Smooth muscle cell (in vitro differentiated cells): ENCODE measurements around the gene ZNF784. TPM values are rescaled to one million over a fixed set of nuclear protein-coding genes. Genes with fewer than 3 reads are reported as not detected.

Experiments used
- DNase-seq: peaks from one replicate; lab custom pipeline; 2025; ENCODE audit not compliant: unreplicated experiment; lab: John Stamatoyannopoulos, UW
- H2AFZ ChIP-seq: fragments of 200-600 bp; sonication (generic); 2 replicates; pipeline ENCODE4 v1.6.0; 2016; ENCODE audit warnings: antibody characterized with exemption, low read depth, mild to moderate bottlenecking
- H3F3A ChIP-seq: fragments of 200-600 bp; sonication (generic); 2 replicates; pipeline ENCODE4 v1.6.0; 2017; ENCODE audit warnings: antibody characterized with exemption, low read depth
- H3K27ac ChIP-seq: fragments of 200-600 bp; sonication (generic); 2 replicates; pipeline ENCODE4 v1.5.1; 2016; ENCODE audit warnings: low read depth, mild to moderate bottlenecking
- H3K27me3 ChIP-seq: fragments of 200-600 bp; sonication (generic); 2 replicates; pipeline ENCODE4 v1.6.1; 2016; ENCODE audit warnings: low read depth, mild to moderate bottlenecking
- H3K36me3 ChIP-seq: fragments of 200-600 bp; sonication (generic); 2 replicates; pipeline ENCODE4 v1.5.1; 2016; ENCODE audit warnings: low read depth
- H3K4me1 ChIP-seq: fragments of 200-600 bp; sonication (generic); 2 replicates; pipeline ENCODE4 v1.5.1; 2016; ENCODE audit warnings: low read depth
- H3K4me2 ChIP-seq: fragments of 200-600 bp; sonication (generic); 2 replicates; pipeline ENCODE4 v1.6.0; 2016; ENCODE audit warnings: mild to moderate bottlenecking
- H3K4me3 ChIP-seq: fragments of 200-600 bp; sonication (generic); 2 replicates; pipeline ENCODE4 v1.5.1; 2016; ENCODE audit warnings: mild to moderate bottlenecking
- H3K79me2 ChIP-seq: fragments of 200-600 bp; sonication (generic); 2 replicates; pipeline ENCODE4 v1.6.0; 2016; ENCODE audit warnings: low read depth, mild to moderate bottlenecking
- H3K9ac ChIP-seq: fragments of 200-600 bp; sonication (generic); 2 replicates; pipeline ENCODE4 v1.6.0; 2016; ENCODE audit warnings: low read depth
- H3K9me3 ChIP-seq: fragments of 200-600 bp; sonication (generic); replicated peaks from 2 replicates; pipeline ENCODE4 v1.5.1; 2016; ENCODE audit warnings: low read depth
- H4K20me1 ChIP-seq: fragments of 200-600 bp; sonication (generic); 2 replicates; pipeline ENCODE4 v1.6.0; 2016; ENCODE audit warnings: low read depth
- CTCF ChIP-seq: fragments of 200-600 bp; sonication (generic); IDR thresholded peaks from 2 replicates; pipeline ENCODE4 v1.5.1; 2017; ENCODE audit warnings: borderline replicate concordance, mild to moderate bottlenecking, antibody characterized with exemption; ENCODE audit not compliant: insufficient read depth, poor library complexity, severe bottlenecking
- WGBS: methylation state at CpG from one replicate; pipeline ENCODE4 v1.1.7; 2016; ENCODE audit warnings: low lambda C conversion rate; 5-methylcytosine and 5-hydroxymethylcytosine counted together
- polyA plus RNA-seq: library from polyadenylated mRNA; unstranded; fragments of >200 nt; fragmentation: Nextera tagmentation; extraction: Ambion mirVana; gene quantifications from 2 replicates; pipeline ENCODE4 v1.2.1, GENCODE V29; 2016
- total RNA-seq: library from RNA; depleted of rRNA; stranded (reverse); fragments of >200 nt; gene quantifications from 2 replicates; pipeline ENCODE4 v1.2.3, GENCODE V29; 2014

Gene ZNF784
- total and polyA plus RNA-seq, 2 experiments from 2014 or later = 3.1 to 7.3 TPM

DNA sequence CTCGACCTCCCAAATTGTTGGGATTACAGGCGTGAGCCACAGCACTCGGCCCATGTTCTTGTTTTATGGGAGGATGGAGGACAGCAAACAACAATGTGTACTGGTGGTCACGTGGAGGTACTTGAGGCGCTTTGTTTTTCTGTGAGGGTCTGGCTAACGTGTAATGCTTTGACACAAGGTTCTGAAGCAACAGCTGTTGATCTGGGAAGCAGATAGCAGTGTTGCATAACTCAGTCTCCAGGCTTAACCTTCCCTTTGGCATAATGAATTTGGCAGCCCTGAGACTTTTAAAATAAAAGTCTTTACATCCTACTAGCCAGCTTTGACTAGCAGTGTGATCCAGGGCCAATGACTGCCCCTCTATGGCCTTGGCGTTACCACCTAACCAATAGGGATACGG is 9.5 kb upstream of the ZNF784 start:
- H3K4me3 ChIP-seq = no peak overlapping the region
- peaks cover 36% of the 10 kb centered on the region for H3K79me2 ChIP-seq
- H3K36me3 ChIP-seq = no peaks in the 10 kb centered on the region
- H2AFZ ChIP-seq = peak overlapping the region; percentile 41
- H3F3A ChIP-seq = peaks cover 15% of the 10 kb centered on the region
- H4K20me1 ChIP-seq = no peaks in the 10 kb centered on the region
- TF ChIP-seq CTCF = no peak
- DNase-seq = no peak
- H3K4me2 ChIP-seq = no peak overlapping the region
- H3K27me3 ChIP-seq = no peaks in the 10 kb centered on the region
- no peak overlapping the region for H3K27ac ChIP-seq
- peaks cover 8% of the 10 kb centered on the region for H3K4me1 ChIP-seq
- H3K9me3 ChIP-seq = no peaks in the 10 kb centered on the region
- no peak overlapping the region for H3K9ac ChIP-seq
- 86% methylated on average over 8 of the region's 8 CpGs for WGBS

DNA sequence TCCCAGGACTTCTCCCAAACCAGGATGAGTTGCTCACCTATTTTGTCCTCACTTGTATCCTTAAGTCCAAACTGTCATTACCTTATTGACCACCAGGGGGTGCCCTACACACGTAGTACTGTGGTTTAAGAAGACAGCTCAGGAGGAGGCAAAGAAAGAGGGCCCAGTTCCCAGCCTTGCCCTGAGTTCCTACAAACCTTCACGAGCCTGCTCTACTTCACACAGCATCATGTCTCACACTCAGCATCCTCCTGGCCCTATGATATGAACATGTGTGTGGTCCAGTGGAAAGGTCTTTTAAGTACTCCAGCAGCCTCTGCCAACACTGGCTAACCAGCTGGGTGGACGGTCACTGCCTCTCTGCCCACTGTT is 8.1 kb upstream of the ZNF784 start:
- no peak overlapping the region for H3K9ac ChIP-seq
- H3K36me3 ChIP-seq = no peaks in the 10 kb centered on the region
- H3K9me3 ChIP-seq = no peaks in the 10 kb centered on the region
- peaks cover 24% of the 10 kb centered on the region for H3K79me2 ChIP-seq
- no peak overlapping the region for H3K27ac ChIP-seq
- H2AFZ ChIP-seq = peak overlapping the region; percentile 90
- 38% methylated on average over 3 of the region's 3 CpGs for WGBS
- H3K4me3 ChIP-seq = no peak overlapping the region
- peak; percentile 56 for DNase-seq
- peaks cover 8% of the 10 kb centered on the region for H3K4me1 ChIP-seq
- TF ChIP-seq CTCF = peak; percentile 79
- H3K27me3 ChIP-seq = no peaks in the 10 kb centered on the region
- no peaks in the 10 kb centered on the region for H4K20me1 ChIP-seq
- H3K4me2 ChIP-seq = no peak overlapping the region
- peaks cover 10% of the 10 kb centered on the region for H3F3A ChIP-seq

DNA sequence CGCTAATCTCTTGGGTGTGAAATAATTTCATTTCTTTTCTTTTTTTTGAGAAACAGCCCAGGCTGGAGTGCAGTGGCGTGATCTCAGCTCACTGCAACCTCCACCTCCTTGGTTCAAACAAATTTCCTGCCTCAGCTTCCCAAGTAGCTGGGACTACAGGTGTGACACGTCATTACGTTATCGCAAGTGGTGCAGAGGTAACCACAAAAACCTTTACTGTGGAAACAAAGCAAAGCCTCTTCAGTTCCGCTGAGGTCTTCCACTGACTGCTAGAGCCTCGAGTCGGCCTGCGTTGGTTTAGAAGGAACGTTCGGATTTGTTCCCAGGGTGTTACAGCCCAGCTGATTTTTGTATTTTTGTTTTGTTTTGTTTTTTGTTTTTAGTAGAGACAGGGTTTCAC is 2.0 kb upstream of the ZNF784 start:
- H3K9me3 ChIP-seq = no peaks in the 10 kb centered on the region
- H4K20me1 ChIP-seq = peaks cover 8% of the 10 kb centered on the region
- H3K4me2 ChIP-seq = no peak overlapping the region
- no peak overlapping the region for H3K9ac ChIP-seq
- H2AFZ ChIP-seq = no peak overlapping the region
- H3K27me3 ChIP-seq = no peaks in the 10 kb centered on the region
- WGBS = 94% methylated on average over 11 of the region's 11 CpGs
- H3F3A ChIP-seq = peaks cover 8% of the 10 kb centered on the region
- H3K4me3 ChIP-seq = no peak overlapping the region
- no peak for DNase-seq
- H3K4me1 ChIP-seq = no peaks in the 10 kb centered on the region
- no peaks in the 10 kb centered on the region for H3K79me2 ChIP-seq
- no peak for TF ChIP-seq CTCF
- H3K36me3 ChIP-seq = no peaks in the 10 kb centered on the region
- no peak overlapping the region for H3K27ac ChIP-seq

DNA sequence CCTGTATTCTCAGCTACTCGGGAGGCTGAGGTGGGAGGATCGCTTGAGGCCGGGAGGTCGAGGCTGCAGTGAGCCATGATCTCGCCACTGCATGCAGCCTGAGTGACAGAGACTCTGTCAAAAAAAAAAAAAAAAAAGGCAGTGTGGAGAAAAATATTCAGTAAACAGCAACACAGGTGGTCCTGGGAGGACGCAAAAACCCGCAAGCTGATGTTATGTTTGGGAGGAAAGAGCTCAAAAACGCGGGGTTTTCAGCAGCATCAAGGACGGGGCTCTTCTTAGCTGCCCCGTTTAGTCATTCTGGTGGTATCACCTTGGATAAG is 599 bp upstream of the ZNF784 start:
- no peaks in the 10 kb centered on the region for H3K9me3 ChIP-seq
- no peak for DNase-seq
- peak overlapping the region; percentile 96 for H2AFZ ChIP-seq
- H3K27me3 ChIP-seq = no peaks in the 10 kb centered on the region
- H3K9ac ChIP-seq = peak overlapping the region; percentile 91
- H3K4me3 ChIP-seq = peak overlapping the region; percentile 63
- H4K20me1 ChIP-seq = peaks cover 8% of the 10 kb centered on the region
- H3K27ac ChIP-seq = peak overlapping the region; percentile 92
- H3K4me1 ChIP-seq = no peaks in the 10 kb centered on the region
- no peaks in the 10 kb centered on the region for H3K36me3 ChIP-seq
- H3K4me2 ChIP-seq = peak overlapping the region; percentile 97
- TF ChIP-seq CTCF = no peak
- H3K79me2 ChIP-seq = no peaks in the 10 kb centered on the region
- WGBS = 70% methylated on average over 10 of the region's 11 CpGs
- peaks cover 12% of the 10 kb centered on the region for H3F3A ChIP-seq
